HTR-8/SVneo (cell line): ENCODE measurements around the gene ARSB.
"Not testable (repeated sequence)": the region's sequence is repeated elsewhere in the genome, so short reads cannot be mapped to it uniquely, and the experiment has no call there.

ENCODE experiments used
- DNase-seq: peaks from one replicate; pipeline ENCODE4 v3.0.0; 2011; ENCODE audit warnings: low spot score, mixed read lengths; ENCODE audit not compliant: insufficient read length
- FAIRE-seq: peaks from 2 replicates; lab custom pipeline; 2011; peaks lifted over from hg19 to GRCh38; lab: Jason Lieb, UNC

The ARSB gene

DNA sequence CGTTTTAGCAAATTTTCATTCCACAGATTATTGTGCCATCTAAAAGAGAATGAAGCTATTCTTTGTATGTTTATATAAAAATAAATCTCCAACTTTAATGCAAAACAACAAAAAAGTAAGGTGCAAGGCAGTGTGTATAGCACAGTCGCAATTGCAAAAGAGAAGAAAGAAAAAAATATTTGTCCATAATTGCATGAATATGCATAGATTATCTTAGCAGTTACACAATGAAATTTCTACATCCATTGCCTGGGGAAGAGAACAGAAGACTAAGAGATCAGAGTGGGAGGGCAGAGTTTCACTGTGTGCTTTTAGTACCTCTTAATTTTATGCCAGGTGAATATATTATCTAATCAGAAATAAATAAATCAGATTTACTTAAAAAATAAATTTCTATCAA lies 250.2 kb downstream of the ARSB start:
- no peak for FAIRE-seq
- no peak for DNase-seq

DNA sequence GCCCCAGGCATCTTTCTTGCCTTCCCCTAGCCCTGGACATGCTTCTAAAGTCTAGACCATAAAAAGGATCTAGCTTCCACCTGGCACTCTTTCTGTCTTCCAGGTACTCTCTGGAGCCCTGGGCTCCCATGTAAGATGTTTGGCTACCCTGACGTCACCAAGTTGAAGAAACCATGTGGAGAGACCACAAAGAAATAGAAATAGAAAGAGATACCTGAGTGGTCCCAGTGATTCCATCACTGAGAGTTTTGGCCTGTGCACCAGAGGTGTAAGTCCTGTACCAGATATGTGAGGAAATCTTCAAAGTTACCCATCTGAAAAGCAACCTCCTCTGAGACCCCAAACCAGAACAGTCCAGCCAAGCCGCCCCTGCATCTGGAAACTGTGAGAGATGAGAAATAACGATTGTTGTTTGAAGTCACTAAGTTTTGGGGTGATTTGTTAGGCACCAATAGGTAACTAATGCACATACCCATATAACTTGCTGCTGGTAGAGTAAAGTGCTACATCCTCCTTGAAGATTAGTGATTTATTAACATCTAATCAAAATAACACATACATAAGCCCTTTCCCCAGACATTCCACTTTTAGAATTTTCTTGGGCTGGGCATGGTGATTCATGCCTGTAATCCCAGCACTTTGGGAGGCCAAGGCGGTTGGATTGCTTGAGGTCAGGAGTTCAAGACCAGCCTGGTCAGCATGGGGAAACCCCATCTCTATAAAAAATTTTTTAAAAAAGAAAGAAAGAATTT lies 250.8 kb downstream of the ARSB start:
- no peak for FAIRE-seq
- DNase-seq: no peak

DNA sequence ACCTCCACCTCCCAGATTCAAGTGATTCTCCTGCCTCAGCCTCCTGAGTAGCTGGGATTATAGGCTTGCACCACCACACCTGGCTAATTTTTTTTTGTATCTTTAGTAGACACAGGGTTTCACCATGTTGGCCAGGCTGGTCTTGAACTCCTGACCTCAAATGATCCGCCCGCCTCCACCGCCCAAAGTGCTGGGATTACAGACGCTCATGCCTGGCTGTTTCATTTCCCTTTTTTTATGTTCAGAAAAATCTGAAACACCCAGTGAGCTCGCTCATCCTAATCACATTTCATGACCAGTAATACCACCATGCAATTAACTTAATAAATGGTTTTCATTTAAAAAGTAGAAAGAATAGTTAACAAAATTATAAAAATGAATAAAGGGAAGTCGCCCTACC lies 252.4 kb downstream of the ARSB start:
- not testable (repeated sequence) for FAIRE-seq, DNase-seq

DNA sequence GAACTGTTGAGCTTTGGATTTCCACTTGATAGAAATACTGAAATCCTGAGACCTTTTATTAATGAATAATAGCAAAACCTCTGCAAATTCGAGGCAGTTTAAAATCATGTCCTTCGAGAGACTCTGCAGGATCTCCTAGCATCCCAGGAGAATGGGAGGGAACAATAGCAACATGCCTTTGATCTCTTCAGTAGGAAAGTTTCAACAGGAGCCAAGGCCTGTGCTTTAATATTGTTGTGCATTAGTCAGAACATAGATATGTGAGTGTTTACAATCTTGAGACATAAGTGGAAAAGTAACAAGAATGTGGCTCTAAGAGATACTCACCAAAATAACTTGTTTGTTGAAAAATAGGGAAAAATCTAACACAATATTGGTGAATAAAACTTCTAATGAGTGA lies 253.2 kb downstream of the ARSB start:
- FAIRE-seq (no peak), DNase-seq (no peak)

DNA sequence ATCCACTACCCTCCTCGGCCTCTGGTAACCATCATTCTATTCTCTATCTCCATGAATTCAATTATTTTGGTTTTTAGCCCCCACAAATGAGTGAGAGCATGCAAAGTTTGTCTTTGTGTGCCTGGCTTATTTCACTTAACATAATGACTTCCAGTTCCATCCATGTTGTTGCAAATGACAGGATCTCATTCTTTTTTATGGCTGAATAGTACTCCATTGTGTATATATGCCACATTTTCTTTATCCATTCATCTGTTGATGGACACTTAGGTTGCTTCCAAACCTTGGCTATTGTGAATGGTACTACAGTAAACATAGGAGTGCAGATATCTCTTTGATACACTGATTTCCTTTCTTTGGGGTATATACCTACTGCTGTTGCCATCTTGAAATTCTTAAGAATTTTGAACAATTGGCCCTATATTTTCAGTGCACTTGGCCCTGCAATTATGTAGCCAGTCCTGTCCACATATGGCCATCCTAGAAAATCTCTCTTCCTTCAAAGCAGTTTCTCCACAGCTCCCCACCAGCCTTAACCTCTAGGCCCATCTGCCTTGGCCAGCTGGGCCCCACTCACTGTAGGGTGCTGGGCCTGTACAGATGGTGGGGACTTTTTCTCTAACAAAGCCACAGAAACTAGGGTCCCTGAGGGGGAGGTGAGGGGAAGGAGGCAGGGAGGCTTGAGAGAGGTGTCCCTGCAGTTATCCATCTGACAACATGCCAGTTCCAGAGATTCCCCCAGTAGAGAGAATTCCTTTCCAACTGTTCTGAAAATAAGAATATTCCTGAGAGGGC lies 254.6 kb downstream of the ARSB start:
- no peak for DNase-seq
- FAIRE-seq: no peak

DNA sequence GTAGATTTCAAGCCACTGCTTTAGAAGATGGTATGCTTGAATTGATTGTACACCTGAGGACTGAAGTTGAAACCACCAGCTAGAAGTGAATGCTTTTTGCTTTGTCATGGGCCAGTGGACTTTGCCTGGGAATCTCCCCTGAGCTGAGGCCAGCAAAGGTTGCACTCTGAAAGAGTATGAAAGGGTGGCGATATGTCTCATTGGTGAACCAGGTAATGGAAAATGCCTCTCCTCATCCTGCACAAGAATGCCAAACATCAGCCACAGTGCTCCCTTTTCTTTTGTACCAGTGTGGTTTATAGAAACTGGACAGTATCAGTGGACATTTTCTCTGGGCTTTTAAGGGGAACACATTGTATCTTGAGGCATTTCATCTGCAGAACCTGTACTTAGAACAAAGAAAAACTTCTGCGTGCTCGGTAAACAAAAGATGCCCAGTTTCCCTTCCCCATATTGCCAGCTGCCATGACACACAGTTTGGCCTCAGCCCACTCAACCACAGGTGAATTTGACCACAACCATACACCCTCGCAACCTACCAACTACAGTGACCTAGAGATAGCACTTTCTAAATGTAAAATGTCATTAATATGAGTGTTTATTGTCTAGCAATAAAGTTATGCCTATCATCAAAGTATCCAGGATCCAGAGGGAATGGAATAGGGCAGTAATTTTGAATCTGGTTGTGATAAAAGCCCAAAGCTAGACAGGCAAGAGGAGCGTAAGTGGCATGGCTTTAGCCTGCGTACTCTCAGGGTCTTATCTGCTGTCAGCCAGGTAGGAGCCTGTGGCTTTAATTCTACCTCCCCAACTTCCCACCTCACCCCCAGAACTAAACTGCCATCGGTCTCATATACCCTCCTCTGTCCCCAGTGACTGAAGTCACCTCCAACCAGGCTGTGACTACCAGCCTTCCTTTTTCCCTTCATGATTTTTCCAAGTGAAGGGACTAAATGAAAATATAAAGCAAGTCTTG lies 257.0 kb downstream of the ARSB start:
- DNase-seq (no peak), FAIRE-seq (no peak)
